Ascending aorta (tissue), 2 donors: ENCODE results near the gene GPC3. TPM values are rescaled to one million over a fixed set of nuclear protein-coding genes. Genes with fewer than 3 reads are reported as not detected.

Experiments
- DNase-seq, 2 donors: peaks; one replicate each; pipeline ENCODE4 v3.0.0-alpha.2; 2019; ENCODE audit warnings: low spot score in 2 of 2
- H3K27ac ChIP-seq, 2 donors: fragments of 200-600 bp; sonication (generic); one replicate each; pipeline ENCODE4 v1.5.1; 2016 to 2017; ENCODE audit warnings: mild to moderate bottlenecking in 1 of 2
- H3K27me3 ChIP-seq: fragments of 200-600 bp; sonication (generic); one replicate; pipeline ENCODE4 v1.5.1; 2017
- H3K36me3 ChIP-seq, 2 donors: fragments of 200-600 bp; sonication (generic); one replicate each; pipeline ENCODE4 v1.5.1; 2016
- H3K4me1 ChIP-seq, 2 donors: fragments of 200-600 bp; sonication (generic); one replicate each; pipeline ENCODE4 v1.5.1; 2016 to 2017; ENCODE audit warnings: mild to moderate bottlenecking in 1 of 2
- H3K4me3 ChIP-seq, 2 donors: fragments of 200-600 bp; sonication (generic); one replicate each; pipeline ENCODE4 v1.5.1; 2016 to 2017; ENCODE audit warnings: mild to moderate bottlenecking in 1 of 2
- H3K9me3 ChIP-seq, 2 donors: fragments of 200-600 bp; sonication (generic); one replicate each; pipeline ENCODE4 v1.5.1; 2016
- CTCF ChIP-seq, 3 experiments: fragments of 200-600 bp in 2 of 3; fragments of 450-650 bp in 1 of 3; sonication (generic) in 2 of 3; IDR thresholded peaks; one replicate each; pipeline ENCODE4 v1.5.1; 2016 to 2019; ENCODE audit warnings: antibody characterized with exemption in 3 of 3, mild to moderate bottlenecking in 1 of 3, moderate library complexity in 1 of 3
- intact Hi-C: fragments of 100-400 bp; cut with DNase I; formaldehyde crosslinking; loops from one replicate; pipeline ENCODE4 v1.15.1; 2023
- total RNA-seq: library from RNA; depleted of rRNA; stranded (reverse); fragments of >200 nt; gene quantifications from one replicate; pipeline ENCODE4 v1.1.0, GENCODE V29; 2016

GPC3 gene
- total RNA-seq, 1 donor from 2014 or later, result 0.75 TPM

GRCh38 chrX:133836561-133836960, 148.8 kb downstream of the GPC3 start:
- Histone ChIP-seq H3K27me3 (no peaks in the 10 kb centered on the region), H3K4me1 (no peaks in the 10 kb centered on the region), H3K9me3 (no peaks in the 10 kb centered on the region), H3K36me3 (no peaks in the 10 kb centered on the region), H3K4me3 (no peak overlapping the region), H3K27ac (no peak overlapping the region)
- intact Hi-C loops, result no loop called here
- no peak for TF ChIP-seq CTCF (IDR thresholded peaks at IDR 0.05)
- no peak for DNase-seq

- H3K36me3 ChIP-seq, result no peaks in the 10 kb centered on the region
- no peaks in the 10 kb centered on the region for H3K9me3 ChIP-seq
- no peaks in the 10 kb centered on the region for H3K4me1 ChIP-seq
- H3K27me3 ChIP-seq, result no peaks in the 10 kb centered on the region
- intact Hi-C loops, result no loop called here
- H3K27ac ChIP-seq, result no peak overlapping the region
- no peak for DNase-seq
- no peak overlapping the region for H3K4me3 ChIP-seq
- no peak for TF ChIP-seq CTCF (IDR thresholded peaks at IDR 0.05)
Measured at GRCh38 chrX:133834771-133835170, 150.6 kb downstream of the GPC3 start.

- H3K27me3 ChIP-seq, result no peaks in the 10 kb centered on the region
- H3K36me3 ChIP-seq, result no peaks in the 10 kb centered on the region
- intact Hi-C loops, result no loop called here
- no peak overlapping the region for H3K4me3 ChIP-seq
- no peak overlapping the region for H3K27ac ChIP-seq
- no peak for DNase-seq
- no peaks in the 10 kb centered on the region for H3K9me3 ChIP-seq
- no peaks in the 10 kb centered on the region for H3K4me1 ChIP-seq
- TF ChIP-seq CTCF (IDR thresholded peaks at IDR 0.05), result no peak
Measured at GRCh38 chrX:133819546-133819945, 165.8 kb downstream of the GPC3 start.

GRCh38 chrX:133818019-133818418, 167.4 kb downstream of the GPC3 start:
- H3K9me3 ChIP-seq, result no peaks in the 10 kb centered on the region
- H3K4me1 ChIP-seq, result no peaks in the 10 kb centered on the region
- DNase-seq, result no peak
- H3K36me3 ChIP-seq, result no peaks in the 10 kb centered on the region
- no peak overlapping the region for H3K27ac ChIP-seq
- TF ChIP-seq CTCF (IDR thresholded peaks at IDR 0.05), result no peak
- intact Hi-C loops, result no loop called here
- no peaks in the 10 kb centered on the region for H3K27me3 ChIP-seq
- no peak overlapping the region for H3K4me3 ChIP-seq

- intact Hi-C loops, result no loop called here
- H3K36me3 ChIP-seq, result no peaks in the 10 kb centered on the region
- no peaks in the 10 kb centered on the region for H3K9me3 ChIP-seq
- no peak overlapping the region for H3K27ac ChIP-seq
- no peak for DNase-seq
- no peak for TF ChIP-seq CTCF (IDR thresholded peaks at IDR 0.05)
- no peak overlapping the region for H3K4me3 ChIP-seq
- H3K27me3 ChIP-seq, result no peaks in the 10 kb centered on the region
- no peaks in the 10 kb centered on the region for H3K4me1 ChIP-seq
Measured at GRCh38 chrX:133815496-133815895, 169.9 kb downstream of the GPC3 start.

GRCh38 chrX:133813971-133814370, 171.4 kb downstream of the GPC3 start:
- H3K4me1 ChIP-seq, result no peaks in the 10 kb centered on the region
- intact Hi-C loops, result no loop called here
- no peaks in the 10 kb centered on the region for H3K9me3 ChIP-seq
- TF ChIP-seq CTCF (IDR thresholded peaks at IDR 0.05), result no peak
- no peaks in the 10 kb centered on the region for H3K27me3 ChIP-seq
- no peaks in the 10 kb centered on the region for H3K36me3 ChIP-seq
- DNase-seq, result no peak
- no peak overlapping the region for H3K4me3 ChIP-seq
- no peak overlapping the region for H3K27ac ChIP-seq
